Chondrocyte (in vitro differentiated cells): Measurements from ENCODE around the gene ATG13. TPM values are rescaled to one million over a fixed set of nuclear protein-coding genes. Genes with fewer than 3 reads are reported as not detected.

Source experiments
- DNase-seq: peaks from one replicate; pipeline ENCODE4 v3.0.0; 2021; ENCODE audit warnings: mixed read lengths, low spot score
- H3K27ac Mint-ChIP-seq: one replicate; pipeline ENCODE4 v1.8.0; 2021; ENCODE audit warnings: mild to moderate bottlenecking, moderate library complexity, mixed read lengths; ENCODE audit not compliant: unreplicated experiment
- H3K27me3 Mint-ChIP-seq: 2 replicates; pipeline ENCODE4 v1.8.0; 2021; ENCODE audit warnings: low read depth, mixed read lengths
- H3K36me3 Mint-ChIP-seq: 2 replicates; pipeline ENCODE4 v1.8.0; 2021; ENCODE audit warnings: low read depth, mixed read lengths
- H3K4me1 Mint-ChIP-seq: 2 replicates; pipeline ENCODE4 v1.8.0; 2021; ENCODE audit warnings: low read depth, mild to moderate bottlenecking, mixed read lengths
- H3K4me3 Mint-ChIP-seq: one replicate; pipeline ENCODE4 v1.8.0; 2021; ENCODE audit warnings: mild to moderate bottlenecking, moderate library complexity, mixed read lengths; ENCODE audit not compliant: unreplicated experiment
- H3K9me3 Mint-ChIP-seq: 2 replicates; pipeline ENCODE4 v1.8.0; 2021; ENCODE audit warnings: low read depth, mixed read lengths
- CTCF ChIP-seq: fragments of 200-600 bp; sonication (generic); IDR thresholded peaks from 2 replicates; pipeline ENCODE4 v1.5.0; 2021; ENCODE audit warnings: antibody characterized with exemption, mild to moderate bottlenecking, moderate library complexity
- total RNA-seq: library from RNA; stranded (reverse); gene quantifications from 3 replicates; pipeline ENCODE4 v1.2.1, GENCODE V29; 2021

Gene ATG13
- total RNA-seq, 1 donor from 2014 or later: 67.1 TPM

GRCh38 chr11:46649180-46649738, 31.9 kb downstream of the ATG13 start:
- TF ChIP-seq CTCF: no peak
- no peaks in the 10 kb centered on the region for H3K9me3 Mint-ChIP-seq
- peak overlapping the region; percentile 34 for H3K4me3 Mint-ChIP-seq
- peak overlapping the region; percentile 98 for H3K27ac Mint-ChIP-seq
- H3K36me3 Mint-ChIP-seq: peaks cover 14% of the 10 kb centered on the region
- DNase-seq: no peak
- no peaks in the 10 kb centered on the region for H3K27me3 Mint-ChIP-seq
- peaks cover 25% of the 10 kb centered on the region for H3K4me1 Mint-ChIP-seq

GRCh38 chr11:46655631-46656030, 38.3 kb downstream of the ATG13 start:
- Mint-ChIP-seq H3K4me3 (no peak overlapping the region), H3K4me1 (peaks cover 22% of the 10 kb centered on the region), H3K27ac (no peak overlapping the region), H3K9me3 (no peaks in the 10 kb centered on the region), H3K27me3 (no peaks in the 10 kb centered on the region), H3K36me3 (peaks cover 28% of the 10 kb centered on the region)
- DNase-seq: no peak
- no peak for TF ChIP-seq CTCF

GRCh38 chr11:46657186-46657585, 39.8 kb downstream of the ATG13 start:
- Mint-ChIP-seq H3K9me3 (no peaks in the 10 kb centered on the region), H3K4me3 (no peak overlapping the region), H3K27ac (no peak overlapping the region), H3K4me1 (peaks cover 22% of the 10 kb centered on the region), H3K36me3 (peaks cover 27% of the 10 kb centered on the region), H3K27me3 (no peaks in the 10 kb centered on the region)
- DNase-seq: no peak
- no peak for TF ChIP-seq CTCF

GRCh38 chr11:46658259-46658658, 40.9 kb downstream of the ATG13 start:
- no peak for DNase-seq
- H3K36me3 Mint-ChIP-seq: peaks cover 30% of the 10 kb centered on the region
- TF ChIP-seq CTCF: no peak
- no peaks in the 10 kb centered on the region for H3K9me3 Mint-ChIP-seq
- H3K4me1 Mint-ChIP-seq: peaks cover 22% of the 10 kb centered on the region
- H3K4me3 Mint-ChIP-seq: no peak overlapping the region
- no peak overlapping the region for H3K27ac Mint-ChIP-seq
- H3K27me3 Mint-ChIP-seq: no peaks in the 10 kb centered on the region

- no peak for DNase-seq
- H3K9me3 Mint-ChIP-seq: no peaks in the 10 kb centered on the region
- peak overlapping the region; percentile 1 for H3K27ac Mint-ChIP-seq
- peaks cover 22% of the 10 kb centered on the region for H3K4me1 Mint-ChIP-seq
- H3K4me3 Mint-ChIP-seq: no peak overlapping the region
- H3K36me3 Mint-ChIP-seq: peaks cover 38% of the 10 kb centered on the region
- no peak for TF ChIP-seq CTCF
- no peaks in the 10 kb centered on the region for H3K27me3 Mint-ChIP-seq
Observed at GRCh38 chr11:46659908-46660307, 42.6 kb downstream of the ATG13 start.
